NCI-H1930 (cell line): ENCODE results near the gene DCP2.

Source experiments
- DNase-seq, 2 experiments: peaks; one replicate each; lab custom pipeline; 2025; lab: John Stamatoyannopoulos, UW

DCP2 gene

DNA sequence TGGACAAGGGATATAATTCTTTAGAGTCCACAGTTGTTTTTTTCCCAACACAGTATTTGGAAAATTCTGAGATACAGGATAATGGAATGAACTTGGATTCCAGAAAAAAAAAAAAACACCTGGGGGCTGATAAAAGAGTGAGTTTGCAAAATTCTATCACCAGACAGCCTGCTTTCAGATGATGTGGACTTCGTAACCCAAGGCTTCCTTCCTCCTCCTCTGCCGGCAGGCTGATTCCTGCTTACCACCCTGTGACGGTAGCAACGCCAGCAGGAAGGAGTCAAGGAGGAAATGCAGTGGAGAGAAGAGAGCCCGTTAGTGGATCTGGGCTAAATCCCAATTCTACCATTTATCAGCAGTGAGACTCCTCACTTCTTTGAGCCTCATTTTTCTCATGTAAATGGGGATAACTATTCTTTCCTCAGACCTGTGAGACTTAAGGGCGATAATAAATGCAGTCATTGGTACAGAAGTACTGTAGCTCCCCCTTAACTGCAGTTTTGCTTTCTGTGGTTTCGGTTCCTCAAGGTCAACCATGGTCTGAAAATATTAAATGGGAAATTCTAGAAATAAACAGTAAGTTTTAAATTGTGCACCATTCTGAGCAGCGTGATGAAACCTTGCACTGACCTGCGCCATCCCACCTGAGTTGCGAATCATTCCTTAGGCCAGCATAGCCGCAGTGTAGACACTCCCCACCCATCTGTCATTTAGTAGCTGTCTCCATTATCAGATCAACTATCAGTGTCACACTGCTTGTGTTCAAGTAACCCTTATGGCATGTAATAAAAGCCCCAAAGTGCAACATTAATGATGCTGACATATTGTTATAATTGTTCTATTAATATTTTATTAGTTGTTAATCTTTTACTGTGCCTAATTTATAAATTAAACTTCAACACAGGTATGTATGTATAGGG lies 71.4 kb downstream of the DCP2 start:
- DNase-seq, result no peak

DNA sequence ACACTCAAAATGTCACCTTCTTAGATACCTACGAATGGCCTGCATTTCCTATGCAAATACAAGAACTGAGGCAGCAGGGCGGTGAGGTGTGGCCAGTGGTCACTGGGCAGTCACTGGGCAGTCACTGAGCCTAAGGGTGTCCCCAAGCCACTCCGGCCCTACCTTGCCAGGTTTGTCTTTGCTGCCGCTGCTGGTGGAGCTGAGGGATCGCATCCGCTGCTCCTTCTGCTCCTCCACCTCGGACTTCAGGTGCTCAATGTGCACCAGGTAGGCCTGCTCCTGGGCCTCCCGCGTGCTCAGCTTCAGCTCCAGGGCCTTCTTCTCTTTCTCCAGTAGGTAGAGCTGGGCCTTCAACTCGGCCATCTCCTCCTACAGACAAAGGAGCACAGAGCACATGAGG lies 72.3 kb downstream of the DCP2 start:
- no peak for DNase-seq

DNA sequence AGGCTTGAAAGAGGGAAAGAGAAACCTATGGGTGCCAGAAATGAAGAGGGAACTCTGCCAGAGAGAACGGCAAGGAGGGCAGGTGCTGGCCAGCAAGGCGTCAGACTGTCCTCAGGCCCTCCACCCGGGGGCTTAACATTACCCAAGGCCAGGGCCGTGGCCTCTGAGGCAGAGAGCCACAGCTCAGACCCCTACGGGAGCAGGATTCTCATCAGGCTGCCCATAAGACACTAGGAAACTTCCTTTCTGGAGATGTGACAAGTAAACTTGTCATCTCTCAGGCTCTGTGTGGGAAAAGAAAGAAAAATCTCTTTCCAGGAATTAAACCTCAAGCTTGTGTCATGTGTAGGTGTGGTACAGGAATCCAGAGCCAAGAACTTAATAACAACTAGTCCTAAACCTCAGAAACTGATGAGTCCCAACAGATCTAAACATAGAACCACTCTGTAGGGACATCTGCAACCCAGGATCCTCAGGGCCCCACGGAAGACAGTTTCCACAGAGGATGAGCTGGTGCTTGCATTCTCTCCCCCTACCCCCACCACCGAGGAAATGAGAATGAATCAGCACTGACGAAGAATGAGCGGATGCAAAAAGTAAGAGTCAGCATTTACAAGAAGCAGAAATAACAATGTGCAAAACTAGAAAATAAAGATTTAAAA lies 74.3 kb downstream of the DCP2 start:
- DNase-seq, result no peak

DNA sequence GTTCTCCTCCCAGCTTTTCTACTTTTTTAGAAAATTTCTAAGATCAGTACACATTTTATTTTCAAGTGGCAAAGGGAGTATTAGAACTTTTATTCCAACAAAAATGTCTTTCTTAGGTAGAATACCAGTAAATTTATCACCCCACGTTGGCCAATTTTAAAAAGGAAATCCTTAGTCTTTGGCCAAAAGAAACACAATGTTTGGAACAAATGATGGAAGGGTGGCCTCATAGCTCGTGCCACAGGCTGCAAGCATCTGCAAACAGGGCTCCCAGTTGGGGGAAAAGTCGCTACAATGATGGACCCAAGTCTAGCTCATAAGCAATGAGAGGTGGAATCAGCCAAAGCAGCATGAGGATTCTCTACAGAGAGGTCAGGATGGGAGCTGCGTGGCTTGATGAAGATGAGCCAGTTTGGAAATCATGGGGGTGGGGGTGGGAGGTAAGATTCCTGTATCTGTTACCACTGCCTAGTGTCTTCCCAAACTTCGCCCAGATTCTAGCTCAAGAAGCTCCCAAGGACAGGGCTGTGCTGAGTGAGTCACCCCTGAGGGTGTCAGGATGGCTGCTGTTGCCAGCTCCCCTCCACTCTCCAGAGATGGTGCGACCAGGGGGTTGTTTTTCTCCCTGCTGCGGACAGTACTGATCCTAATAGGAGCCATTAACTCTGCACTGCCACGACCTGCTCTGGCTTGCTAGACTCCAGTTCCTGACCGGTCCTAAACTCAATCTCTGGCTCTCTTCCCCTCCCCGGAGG lies 75.6 kb downstream of the DCP2 start:
- DNase-seq, result no peak

DNA sequence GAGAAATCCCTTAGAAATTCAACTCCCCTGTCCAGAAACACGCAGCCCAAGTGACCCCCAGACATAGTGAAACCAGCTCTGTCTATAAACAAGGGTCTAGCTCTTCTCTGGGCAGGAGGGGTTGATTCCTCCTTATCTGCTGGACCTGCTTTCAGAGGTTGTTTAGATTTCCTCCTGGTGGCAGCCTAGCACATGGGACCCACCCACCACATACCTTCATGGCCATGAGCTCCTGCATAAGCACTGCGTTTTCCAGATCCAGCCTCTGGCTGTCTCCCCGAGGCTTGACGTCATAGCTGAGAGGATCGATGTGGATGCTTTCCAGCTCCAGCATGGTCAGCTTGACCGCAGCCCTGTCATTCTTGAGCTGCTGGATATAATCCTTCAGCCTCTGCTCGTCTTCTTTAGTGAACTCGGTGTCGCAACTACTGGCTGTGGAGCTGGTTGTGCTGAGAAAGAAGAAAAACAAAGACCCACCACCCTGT lies 77.0 kb downstream of the DCP2 start:
- no peak for DNase-seq

DNA sequence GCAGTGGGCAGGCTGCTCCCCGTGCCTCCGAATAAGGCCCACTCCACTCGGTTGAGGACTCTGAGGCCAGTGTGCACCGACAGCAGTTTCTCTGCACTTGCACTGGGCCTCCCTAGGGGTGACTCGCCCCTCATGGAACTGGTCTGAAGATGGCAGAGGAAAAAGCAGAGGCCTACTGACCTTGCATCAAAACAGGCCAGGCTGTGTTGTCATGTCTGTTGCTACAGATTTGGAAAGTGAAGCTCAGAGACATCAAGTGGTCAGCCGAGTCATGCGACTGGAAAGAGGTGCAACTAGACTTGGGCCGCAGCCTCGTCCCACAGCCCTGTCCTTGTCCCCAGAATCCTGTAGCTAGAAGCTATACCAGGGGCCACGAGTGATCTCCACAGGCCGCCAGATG lies 78.3 kb downstream of the DCP2 start:
- DNase-seq, result no peak

DNA sequence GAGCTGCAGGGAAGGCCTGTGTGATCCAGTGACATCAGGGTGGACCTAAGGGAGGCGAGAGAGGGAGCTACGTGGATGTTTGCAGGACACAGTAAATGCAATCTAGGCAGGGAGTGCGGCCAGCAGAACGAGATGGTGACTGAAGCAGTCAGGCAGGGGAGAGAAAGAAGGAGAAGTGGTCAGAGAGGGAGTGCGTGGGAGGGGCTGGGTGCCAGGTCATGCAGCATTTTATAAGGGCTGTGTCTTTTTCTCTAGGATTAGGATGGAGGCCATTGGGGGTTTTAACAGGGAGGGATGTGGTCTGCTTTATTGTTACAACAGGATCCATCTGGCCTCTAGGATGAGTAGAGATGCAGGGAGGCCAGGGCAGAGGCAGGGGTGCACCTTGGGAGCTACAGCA lies 80.4 kb downstream of the DCP2 start:
- DNase-seq, result no peak

DNA sequence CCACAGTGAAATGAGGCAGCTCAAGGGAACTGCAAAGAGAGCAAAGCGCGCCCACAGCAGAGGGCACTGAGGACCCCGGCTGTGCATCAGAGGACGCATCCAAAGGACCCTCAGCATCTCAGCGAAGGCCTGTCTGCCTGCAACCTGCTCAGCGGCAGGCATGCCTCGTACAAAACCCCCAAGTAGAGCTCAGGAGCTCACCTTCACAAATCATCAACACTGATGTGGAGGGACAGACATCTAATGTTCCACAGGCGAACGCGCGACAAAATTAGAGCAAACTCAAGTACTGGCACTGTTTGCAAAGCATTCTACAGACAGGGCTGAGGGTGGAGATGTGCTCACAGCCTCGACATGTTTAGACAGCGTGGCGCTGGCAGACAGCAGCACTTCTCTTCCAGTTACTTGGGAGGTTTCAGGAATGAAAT lies 81.0 kb downstream of the DCP2 start:
- DNase-seq, result no peak

DNA sequence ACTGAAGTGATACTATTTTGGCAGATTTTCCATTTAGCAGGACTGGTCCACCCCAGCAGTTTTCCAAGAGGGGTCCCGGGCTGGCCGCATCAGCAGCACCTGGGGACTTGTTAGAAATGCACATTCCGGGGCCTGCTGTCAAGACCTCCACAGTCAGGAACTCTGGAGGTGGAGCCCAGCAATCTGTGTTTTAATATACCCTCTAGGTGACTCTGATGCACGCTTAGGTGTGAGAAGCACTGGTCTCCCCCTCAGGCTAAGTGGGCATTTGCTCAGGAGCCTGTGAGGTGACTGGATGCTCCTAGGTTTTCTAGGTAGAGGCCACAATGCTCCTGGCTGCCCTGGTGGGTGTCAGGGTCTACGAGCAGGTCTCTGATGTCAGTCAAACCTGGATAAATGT lies 81.7 kb downstream of the DCP2 start:
- DNase-seq, result no peak

DNA sequence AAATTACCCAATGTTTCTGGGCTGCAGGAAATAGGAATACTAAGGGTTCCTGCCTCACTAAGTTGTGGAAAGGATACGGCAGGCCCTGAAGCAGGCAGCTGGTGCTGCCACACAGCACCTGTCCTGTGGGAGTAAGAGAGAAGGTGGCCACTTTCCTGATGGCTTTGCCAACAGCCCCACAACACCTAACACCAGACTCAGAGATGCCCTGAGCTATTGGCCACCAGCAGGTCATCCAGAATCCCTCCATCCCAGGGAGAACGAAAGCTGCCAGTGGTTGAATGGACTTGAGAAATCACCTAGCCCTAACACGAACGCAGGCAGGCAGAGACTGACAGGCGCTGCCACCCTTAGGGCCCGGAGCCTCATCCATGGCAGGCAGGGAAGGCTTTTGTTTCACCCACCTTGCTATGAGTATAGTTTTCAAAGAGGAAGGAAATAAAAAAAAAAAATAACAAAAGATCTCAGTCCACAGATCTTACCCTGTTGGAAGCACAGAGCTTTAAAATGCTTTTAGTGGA lies 82.2 kb downstream of the DCP2 start:
- no peak for DNase-seq

DNA sequence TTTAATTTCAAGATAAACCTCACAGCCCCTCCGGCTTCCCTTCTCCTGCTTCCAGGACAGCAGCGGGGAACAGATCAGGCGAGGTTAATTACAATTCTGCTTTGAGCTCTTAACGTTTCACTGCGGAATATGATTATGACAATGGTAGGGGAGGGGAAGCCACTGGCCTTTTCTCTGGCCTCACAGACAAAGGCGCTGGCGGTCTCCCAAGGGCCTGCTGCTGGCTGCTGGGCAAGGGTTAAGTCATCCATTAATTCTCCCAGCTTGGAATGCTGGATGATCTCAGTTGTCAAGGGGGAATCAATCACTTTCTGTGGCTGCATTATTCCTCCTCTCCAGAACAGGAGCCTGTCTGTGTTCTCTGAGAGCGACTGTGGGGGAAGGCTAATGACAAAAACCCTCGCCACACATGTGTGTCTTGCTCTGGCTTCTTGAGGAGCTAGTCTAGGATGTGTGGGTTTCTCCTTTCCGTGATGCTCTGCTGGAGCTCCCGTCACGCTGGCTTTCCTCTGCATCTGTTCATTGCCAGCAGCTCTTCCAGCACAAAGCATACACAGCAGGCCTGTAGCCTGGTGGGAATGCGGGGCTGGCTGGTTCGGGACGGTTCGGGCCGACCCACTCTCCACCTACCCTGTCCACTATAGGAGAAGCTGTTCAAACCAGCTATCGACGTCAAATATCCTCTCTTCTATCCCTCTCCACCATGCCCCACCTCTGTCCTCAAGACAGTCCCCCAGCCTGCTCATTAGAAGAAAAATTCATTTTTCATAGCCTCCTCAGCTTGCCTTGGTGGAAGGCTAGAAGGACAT lies 82.8 kb downstream of the DCP2 start:
- no peak for DNase-seq

DNA sequence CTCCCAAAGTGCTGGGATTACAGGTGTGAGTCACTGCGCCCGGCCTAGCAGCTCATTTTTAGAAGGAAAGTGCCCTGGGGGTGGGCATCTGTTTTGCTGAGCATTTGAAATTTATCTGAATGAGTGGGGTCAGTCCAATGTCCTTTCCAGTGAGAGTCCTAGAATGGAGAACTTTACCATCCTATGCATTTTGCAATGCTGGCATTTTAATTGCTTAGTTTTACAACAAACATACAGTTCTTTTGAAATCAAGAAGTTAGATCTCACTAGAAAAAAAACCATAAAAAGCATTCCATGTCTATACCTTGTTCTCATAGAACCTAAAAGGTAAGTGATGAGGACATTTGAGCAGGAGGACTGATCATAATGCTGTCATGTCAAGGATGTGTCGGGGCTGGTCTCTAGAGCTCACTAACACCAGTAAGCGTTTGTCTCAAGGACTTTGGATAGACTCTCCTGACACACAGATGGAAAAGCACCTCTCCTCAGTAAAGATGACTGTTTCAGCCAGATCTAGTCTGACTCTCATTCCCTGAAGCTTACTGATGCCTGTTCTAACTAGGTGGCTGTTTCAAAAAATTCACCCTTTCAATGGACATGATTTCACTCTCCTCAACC lies 83.9 kb downstream of the DCP2 start:
- DNase-seq, result no peak

DNA sequence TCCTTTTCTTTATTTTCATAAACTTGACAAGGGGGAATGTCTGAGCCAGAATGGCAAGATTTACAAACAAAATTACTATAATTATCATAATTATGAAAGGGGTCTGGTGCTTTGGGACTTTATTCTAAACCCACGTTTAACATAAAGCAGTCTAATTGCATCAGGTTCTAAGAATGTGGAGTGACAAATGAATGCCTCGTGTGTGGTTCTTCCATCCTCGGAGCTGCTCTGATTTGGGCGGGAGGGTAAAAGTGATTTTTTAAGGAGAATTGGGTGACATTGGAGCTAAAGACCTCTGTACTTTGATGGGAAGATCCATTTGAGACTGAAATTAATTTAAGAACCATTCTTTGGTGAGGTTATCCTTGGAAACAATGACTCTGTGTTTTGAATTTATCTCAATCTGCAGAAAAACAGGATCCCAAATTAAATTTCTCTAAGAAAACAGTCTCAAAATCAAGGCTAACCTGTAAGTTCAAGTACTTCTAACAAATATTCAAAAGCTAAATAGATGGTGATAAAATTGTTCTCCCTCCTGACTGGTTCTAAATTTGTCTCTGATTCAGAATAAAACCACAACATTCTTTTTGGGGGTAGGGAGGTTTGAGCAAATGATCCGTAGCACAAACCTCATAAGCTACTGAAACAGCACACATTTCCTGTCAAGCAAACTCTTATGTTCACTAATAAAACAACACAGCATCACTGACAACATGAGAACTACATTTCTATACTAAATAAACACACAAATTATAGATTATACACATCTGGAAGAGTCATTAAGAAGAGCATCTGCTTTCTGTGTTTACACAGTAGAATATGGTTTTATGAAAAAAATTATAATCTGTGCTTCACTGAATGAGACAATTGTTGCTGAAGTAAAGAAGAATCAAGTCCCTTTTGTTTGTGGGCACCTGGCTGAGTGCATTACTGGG lies 85.5 kb downstream of the DCP2 start:
- DNase-seq, result no peak

DNA sequence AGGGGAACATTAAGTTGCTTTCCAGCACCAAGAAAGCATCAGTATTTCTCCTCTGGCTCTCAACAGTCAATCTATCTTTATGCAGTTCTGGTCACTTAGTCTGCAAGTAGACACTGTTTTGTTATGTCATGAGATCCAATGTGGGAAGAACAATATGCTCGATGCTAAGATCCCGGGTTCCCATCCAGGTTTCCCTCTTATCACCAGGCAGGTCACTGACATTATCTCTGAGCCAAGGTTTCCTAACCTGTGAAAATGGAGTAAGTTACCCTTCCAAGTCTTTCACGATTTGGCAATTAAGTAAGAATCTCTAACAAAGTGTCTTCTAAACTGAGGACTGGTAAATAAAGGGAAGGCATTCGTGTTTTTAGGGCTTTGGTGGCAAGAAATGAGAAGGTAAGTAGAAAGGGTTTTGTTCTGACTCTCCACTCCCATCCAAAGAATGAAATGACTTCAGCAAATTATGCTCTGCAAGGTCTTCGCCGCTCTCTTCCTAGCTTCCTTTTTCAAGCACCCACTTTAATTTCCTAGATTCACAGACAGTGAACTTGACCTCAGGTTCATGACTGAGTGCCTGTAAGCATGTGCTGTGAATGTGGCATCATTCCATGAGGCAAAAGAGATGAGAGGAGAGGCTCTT lies 86.4 kb downstream of the DCP2 start:
- no peak for DNase-seq

DNA sequence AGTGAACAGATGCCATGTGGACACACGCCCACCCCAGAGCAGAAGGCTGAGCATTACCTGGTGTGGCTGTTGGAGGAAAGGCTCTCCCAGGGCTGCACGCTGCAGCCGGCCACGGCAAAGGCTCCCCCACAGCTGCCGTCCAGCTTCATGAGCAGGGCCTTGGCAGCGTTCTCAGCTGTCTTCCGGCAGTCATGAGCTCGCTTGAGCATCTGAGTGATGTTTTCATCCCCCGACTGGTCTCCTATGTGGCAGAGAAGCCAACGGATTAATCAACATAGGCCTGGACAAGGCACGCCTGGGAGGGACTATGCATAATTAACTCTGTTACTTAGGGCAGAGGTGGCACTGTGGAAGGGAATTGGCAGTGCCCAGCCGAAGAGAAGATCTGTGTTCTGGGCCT lies 87.3 kb downstream of the DCP2 start:
- no peak for DNase-seq

DNA sequence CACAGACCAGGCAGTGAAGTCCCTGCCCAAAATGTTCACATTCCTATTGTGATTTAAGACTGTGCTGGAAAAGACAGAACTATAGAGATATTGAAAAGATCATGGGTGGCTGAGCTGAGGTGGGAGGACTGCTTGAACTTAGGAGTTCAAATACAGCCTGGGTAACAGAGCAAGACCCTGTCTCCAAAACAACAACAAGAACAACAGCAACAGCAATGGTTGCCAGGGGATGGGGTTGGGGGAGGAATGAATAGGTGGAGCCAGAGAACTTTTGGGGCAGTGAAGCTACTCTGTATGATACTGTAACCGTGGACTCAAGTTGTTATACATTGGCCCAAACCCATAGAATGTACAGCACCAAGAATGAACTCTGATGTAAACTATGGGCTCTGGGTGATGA lies 88.2 kb downstream of the DCP2 start:
- no peak for DNase-seq

DNA sequence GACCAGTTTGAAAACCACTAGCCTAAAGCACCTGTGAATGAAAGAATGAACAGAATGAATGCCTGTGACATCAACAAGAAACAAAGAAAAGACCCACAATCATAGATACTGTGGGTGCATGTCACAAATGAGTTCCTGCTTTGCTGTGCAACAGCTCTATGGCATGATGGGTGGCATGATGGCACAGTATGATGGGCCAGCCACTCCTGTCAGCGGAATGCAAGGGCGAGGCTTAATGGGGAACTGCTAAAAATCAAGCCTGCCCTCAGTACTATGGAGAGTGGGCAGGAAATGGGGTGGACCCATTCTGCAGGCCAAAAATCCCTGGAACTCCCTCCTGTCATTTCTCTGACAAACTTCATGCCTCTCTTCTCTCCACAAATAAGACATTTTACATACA lies 89.0 kb downstream of the DCP2 start:
- no peak for DNase-seq

DNA sequence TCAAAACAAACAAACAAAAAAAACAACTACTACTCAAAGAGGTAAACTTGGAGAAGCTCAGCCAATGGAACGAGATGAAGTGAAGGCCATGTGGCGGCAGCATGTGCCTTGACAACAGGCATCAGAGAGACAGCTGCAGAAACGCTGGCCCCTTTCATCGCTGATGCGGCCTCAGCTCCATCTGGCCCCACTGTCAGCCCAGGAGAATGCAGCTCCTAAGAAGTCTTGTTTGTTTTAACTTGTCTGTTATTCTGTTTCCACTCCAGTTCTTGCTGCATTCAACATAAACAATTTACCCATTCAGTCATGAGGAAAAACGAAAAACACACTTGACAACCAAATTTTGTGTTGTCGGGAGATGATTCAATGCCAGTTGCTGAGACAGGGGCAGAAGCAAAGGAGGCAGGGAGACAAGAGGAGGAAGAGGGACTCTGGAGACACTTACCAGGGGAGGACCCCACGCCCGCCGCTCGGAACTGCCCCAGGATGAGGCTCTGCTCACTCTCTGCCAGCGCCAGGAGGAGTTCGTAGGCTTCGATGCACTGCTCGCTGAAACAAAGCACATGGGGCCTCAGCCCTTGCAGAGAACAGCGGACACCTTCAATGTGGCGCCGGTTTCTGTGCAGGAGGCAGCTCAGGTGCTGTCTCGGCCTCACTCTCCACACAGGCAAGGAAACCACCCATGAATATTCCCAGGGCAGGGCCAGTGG lies 91.2 kb downstream of the DCP2 start:
- DNase-seq, result no peak

DNA sequence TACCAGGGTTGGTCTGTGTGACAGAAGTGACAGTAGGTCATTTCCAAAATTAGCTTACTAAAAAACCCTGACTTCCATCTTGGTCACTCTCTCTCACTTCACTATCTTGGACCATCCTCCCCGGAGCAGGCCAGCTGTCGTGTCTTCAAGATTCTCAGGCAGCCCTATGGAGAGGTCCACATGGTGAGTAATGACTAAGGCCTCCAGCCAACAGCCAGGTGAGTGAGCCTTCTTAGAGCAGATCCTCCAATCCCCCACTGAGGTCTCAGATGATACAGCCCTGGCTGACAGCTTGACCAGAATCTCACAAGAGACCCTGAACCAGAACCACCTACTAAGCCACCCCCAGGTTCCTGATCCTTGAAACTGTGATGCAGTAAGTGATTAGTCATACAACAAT lies 92.0 kb downstream of the DCP2 start:
- DNase-seq, result no peak
